MCF 10A (cell line): ENCODE results near the gene GNB1L. TPM values are rescaled to one million over a fixed set of nuclear protein-coding genes. Genes with fewer than 3 reads are reported as not detected.

Source experiments
- BruUV-seq: library from RNA; stranded (reverse); fragments of 400-500 nt; replicated peaks from 2 replicates; lab custom pipeline; 2021; lab: Mats Ljungman, UMichigan
- CTCF ChIA-PET: fragments of 300-600 bp; sonication (Branson Sonifier 250); formaldehyde crosslinking; extraction: SDS; loops from one replicate; lab custom pipeline; 2021; ENCODE audit warnings: antibody characterized with exemption, inconsistent platforms; lab: Yijun Ruan, JAX
- POLR2A ChIA-PET: fragments of 300-600, 350-650 bp; sonication (Branson Sonifier 250); formaldehyde crosslinking; extraction: SDS; loops from one replicate; lab custom pipeline; 2020; ENCODE audit warnings: antibody characterized with exemption, inconsistent platforms; lab: Yijun Ruan, JAX
- DNase-seq: peaks from one replicate; pipeline ENCODE4 v3.0.0-alpha.2; 2018; ENCODE audit not compliant: unreplicated experiment
- H3K27ac Mint-ChIP-seq: one replicate; pipeline ENCODE4 v1.8.0; 2022; ENCODE audit warnings: mild to moderate bottlenecking, low read depth, mixed read lengths; ENCODE audit not compliant: unreplicated experiment
- H3K27me3 Mint-ChIP-seq: one replicate; pipeline ENCODE4 v1.8.0; 2022; ENCODE audit warnings: mixed read lengths; ENCODE audit not compliant: insufficient read depth, unreplicated experiment
- H3K36me3 Mint-ChIP-seq: one replicate; pipeline ENCODE4 v1.8.0; 2022; ENCODE audit warnings: mild to moderate bottlenecking, moderate library complexity, mixed read lengths; ENCODE audit not compliant: insufficient read depth, unreplicated experiment
- H3K4me1 Mint-ChIP-seq: one replicate; pipeline ENCODE4 v1.8.0; 2022; ENCODE audit warnings: mixed read lengths; ENCODE audit not compliant: insufficient read depth, unreplicated experiment
- H3K4me3 Mint-ChIP-seq: one replicate; pipeline ENCODE4 v1.8.0; 2022; ENCODE audit warnings: mild to moderate bottlenecking, moderate library complexity, mixed read lengths; ENCODE audit not compliant: unreplicated experiment
- H3K9me3 Mint-ChIP-seq: one replicate; pipeline ENCODE4 v1.8.0; 2022; ENCODE audit warnings: mixed read lengths; ENCODE audit not compliant: unreplicated experiment
- CTCF ChIP-seq: fragments of 200-600 bp; IDR thresholded peaks from one replicate; pipeline ENCODE4 v1.8.0; 2022; ENCODE audit warnings: antibody characterized with exemption, mild to moderate bottlenecking; ENCODE audit not compliant: unreplicated experiment
- intact Hi-C: fragments of 100-400 bp; cut with micrococcal nuclease; formaldehyde crosslinking; loops from 2 replicates; pipeline ENCODE4 v1.14.1; 2022
- total RNA-seq: library from RNA; stranded (reverse); gene quantifications from 2 replicates; pipeline ENCODE4 v1.2.3, GENCODE V29; 2022

The GNB1L gene
- total RNA-seq, 1 experiment from 2014 or later: 4.3 TPM

- BruUV-seq: no TSS peak
- Mint-ChIP-seq H3K27me3 (no peaks in the 10 kb centered on the region), H3K9me3 (no peaks in the 10 kb centered on the region), H3K4me1 (peaks cover 12% of the 10 kb centered on the region), H3K36me3 (peaks cover 4% of the 10 kb centered on the region), H3K4me3 (no peak overlapping the region), H3K27ac (no peak overlapping the region)
- no peak for TF ChIP-seq CTCF
- intact Hi-C loops: no loop called here
- POLR2A ChIA-PET: interaction anchor here (0.8 kb wide), 1 partner anchor 15 kb away, joined by 3 read pairs; no protein-coding TSS in a partner anchor
- CTCF ChIA-PET: interaction anchor here (0.5 kb wide), 1 partner anchor 111 kb away, joined by 3 read pairs; no protein-coding TSS in a partner anchor
- no peak for DNase-seq
These were observed 55.1 kb downstream of the GNB1L start for GRCh38 chr22:19799322-19800190.

- H3K4me1 Mint-ChIP-seq: peaks cover 12% of the 10 kb centered on the region
- no peak overlapping the region for H3K4me3 Mint-ChIP-seq
- peaks cover 4% of the 10 kb centered on the region for H3K36me3 Mint-ChIP-seq
- no peak for TF ChIP-seq CTCF
- ChIA-PET CTCF (interaction anchor here (0.5 kb wide), 1 partner anchor 111 kb away, joined by 3 read pairs; no protein-coding TSS in a partner anchor), POLR2A (interaction anchor here (1.1 kb wide), 1 partner anchor 7 kb away, joined by 3 read pairs; no protein-coding TSS in a partner anchor)
- H3K9me3 Mint-ChIP-seq: no peaks in the 10 kb centered on the region
- BruUV-seq: no TSS peak
- no peak overlapping the region for H3K27ac Mint-ChIP-seq
- intact Hi-C loops: no loop called here
- DNase-seq: no peak
- H3K27me3 Mint-ChIP-seq: no peaks in the 10 kb centered on the region
These were observed 55.8 kb downstream of the GNB1L start for GRCh38 chr22:19798891-19799293.

- H3K4me3 Mint-ChIP-seq: no peak overlapping the region
- H3K27ac Mint-ChIP-seq: no peak overlapping the region
- intact Hi-C loops: no loop called here
- ChIA-PET CTCF (interaction anchor here (0.7 to 1.1 kb wide), 3 partner anchors 42 to 118 kb away, joined by 3 to 5 read pairs (median 5); no protein-coding TSS in a partner anchor), POLR2A (interaction anchor here (1.1 kb wide), 1 partner anchor 8 kb away, joined by 3 read pairs; no protein-coding TSS in a partner anchor)
- peaks cover 7% of the 10 kb centered on the region for H3K4me1 Mint-ChIP-seq
- no TSS peak for BruUV-seq
- H3K27me3 Mint-ChIP-seq: no peaks in the 10 kb centered on the region
- H3K9me3 Mint-ChIP-seq: no peaks in the 10 kb centered on the region
- no peak for TF ChIP-seq CTCF
- peaks cover 4% of the 10 kb centered on the region for H3K36me3 Mint-ChIP-seq
- no peak for DNase-seq
These were observed 56.5 kb downstream of the GNB1L start for GRCh38 chr22:19798003-19798665.
